T-helper 17 cell (primary cell): ENCODE results near the gene FGFR3. TPM values are rescaled to one million over a fixed set of nuclear protein-coding genes. Genes with fewer than 3 reads are reported as not detected.

ENCODE experiments used
- ATAC-seq: fragments of 150-1000 bp; cut with Tn5 transposase; 2 replicates; pipeline ENCODE4 v1.10.0; 2021; ENCODE audit warnings: mild to moderate bottlenecking, moderate library complexity
- DNase-seq, 3 donors: peaks; one replicate each; pipeline versions ENCODE4 v3.0.0 to v3.0.0-alpha.2; 2020 to 2021
- H3K9me3 ChIP-seq: one replicate; pipeline ENCODE4 v1.7.0; 2013; ENCODE audit warnings: low read length, mild to moderate bottlenecking; ENCODE audit not compliant: control insufficient read depth, poor library complexity, severe bottlenecking
- H3K27ac Mint-ChIP-seq: one replicate; pipeline ENCODE4 v1.8.0; 2022; ENCODE audit warnings: mild to moderate bottlenecking, moderate library complexity, mixed read lengths
- H3K27me3 Mint-ChIP-seq: one replicate; pipeline ENCODE4 v1.8.0; 2022; ENCODE audit warnings: mixed read lengths
- H3K36me3 Mint-ChIP-seq: one replicate; pipeline ENCODE4 v1.8.0; 2022; ENCODE audit warnings: low read depth, mixed read lengths
- H3K4me1 Mint-ChIP-seq: one replicate; pipeline ENCODE4 v1.8.0; 2022; ENCODE audit warnings: mild to moderate bottlenecking, mixed read lengths
- H3K4me3 Mint-ChIP-seq: one replicate; pipeline ENCODE4 v1.8.0; 2022; ENCODE audit warnings: mild to moderate bottlenecking, moderate library complexity, mixed read lengths
- total RNA-seq, 4 donors: library from RNA in 2 of 4; stranded (reverse) in 2 of 4; gene quantifications; one replicate each; pipeline ENCODE4 v1.2.3 and lab custom pipeline; 2022 to 2026

FGFR3 gene
- total RNA-seq, result under 1 TPM in 1 of 2 donors, not detected in 1; 0.12 TPM
- 0.45 to 0.81 reads per million in 2 donors for total RNA-seq (lab: John Stamatoyannopoulos, UW)

GRCh38 chr4:1792832-1793495, at the start of gene FGFR3:
TSS of gene FGFR3 (plus strand) at chr4:1793293. CDS start at chr4:1793935, 642 bp downstream.
- Mint-ChIP-seq H3K36me3 (no peaks in the 10 kb centered on the region), H3K4me1 (peaks cover 2% of the 10 kb centered on the region), H3K27ac (no peak within 1 kb of the TSS), H3K27me3 (peaks cover 9% of the 10 kb centered on the region), H3K4me3 (peak within 1 kb of the TSS; percentile 52)
- no peaks in the 10 kb centered on the region for H3K9me3 ChIP-seq
- ATAC-seq, result peak; percentile 87
- DNase-seq, result peak; percentile 24 to 48 (median 43)

- Mint-ChIP-seq H3K27me3 (no peaks in the 10 kb centered on the region), H3K4me1 (no peaks in the 10 kb centered on the region), H3K4me3 (peak overlapping the region; percentile 64), H3K27ac (peak overlapping the region; percentile 56), H3K36me3 (peaks cover 2% of the 10 kb centered on the region)
- DNase-seq (no peak), ATAC-seq (no peak)
- peaks cover under 1% of the 10 kb centered on the region for H3K9me3 ChIP-seq
These were observed 49.5 kb upstream of the FGFR3 start for GRCh38 chr4:1743551-1743950.

GRCh38 chr4:1743975-1744374, 49.1 kb upstream of the FGFR3 start:
- ATAC-seq, result no peak

GRCh38 chr4:1744552-1744951, 48.5 kb upstream of the FGFR3 start:
- no peak for DNase-seq
- Mint-ChIP-seq H3K4me1 (no peaks in the 10 kb centered on the region), H3K4me3 (no peak overlapping the region), H3K36me3 (peaks cover 2% of the 10 kb centered on the region), H3K27me3 (no peaks in the 10 kb centered on the region), H3K27ac (no peak overlapping the region)
- no peak for ATAC-seq
- no peaks in the 10 kb centered on the region for H3K9me3 ChIP-seq

More at GRCh38 chr4:1743975-1744374, 49.1 kb upstream of the FGFR3 start:
- Mint-ChIP-seq H3K4me1 (no peaks in the 10 kb centered on the region), H3K4me3 (no peak overlapping the region), H3K27me3 (no peaks in the 10 kb centered on the region), H3K36me3 (peaks cover 2% of the 10 kb centered on the region), H3K27ac (no peak overlapping the region)
- no peak for DNase-seq
- H3K9me3 ChIP-seq, result no peaks in the 10 kb centered on the region

GRCh38 chr4:1745165-1745564, 47.9 kb upstream of the FGFR3 start:
- H3K9me3 ChIP-seq, result no peaks in the 10 kb centered on the region
- H3K36me3 Mint-ChIP-seq, result peaks cover 2% of the 10 kb centered on the region
- H3K4me3 Mint-ChIP-seq, result no peak overlapping the region
- no peaks in the 10 kb centered on the region for H3K27me3 Mint-ChIP-seq
- no peaks in the 10 kb centered on the region for H3K4me1 Mint-ChIP-seq
- no peak overlapping the region for H3K27ac Mint-ChIP-seq
- ATAC-seq (no peak), DNase-seq (no peak)

- no peak overlapping the region for H3K27ac Mint-ChIP-seq
- no peak for DNase-seq
- no peak overlapping the region for H3K4me3 Mint-ChIP-seq
- no peaks in the 10 kb centered on the region for H3K27me3 Mint-ChIP-seq
- ATAC-seq, result no peak
- no peaks in the 10 kb centered on the region for H3K9me3 ChIP-seq
- no peaks in the 10 kb centered on the region for H3K4me1 Mint-ChIP-seq
- H3K36me3 Mint-ChIP-seq, result peaks cover 2% of the 10 kb centered on the region
These were observed 47.4 kb upstream of the FGFR3 start for GRCh38 chr4:1745697-1746096.

- H3K4me3 Mint-ChIP-seq, result no peak overlapping the region
- peak; percentile 59 to 73 (median 66) for DNase-seq
- H3K27me3 Mint-ChIP-seq, result no peaks in the 10 kb centered on the region
- no peaks in the 10 kb centered on the region for H3K36me3 Mint-ChIP-seq
- no peaks in the 10 kb centered on the region for H3K9me3 ChIP-seq
- H3K27ac Mint-ChIP-seq, result no peak overlapping the region
- H3K4me1 Mint-ChIP-seq, result no peaks in the 10 kb centered on the region
- peak; percentile 73 for ATAC-seq
These were observed 46.8 kb upstream of the FGFR3 start for GRCh38 chr4:1746265-1746691.

GRCh38 chr4:1746919-1747602, 46.0 kb upstream of the FGFR3 start:
- Mint-ChIP-seq H3K4me1 (no peaks in the 10 kb centered on the region), H3K27me3 (no peaks in the 10 kb centered on the region), H3K4me3 (peak overlapping the region; percentile 7), H3K27ac (no peak overlapping the region), H3K36me3 (no peaks in the 10 kb centered on the region)
- DNase-seq (no peak), ATAC-seq (no peak)
- H3K9me3 ChIP-seq, result no peaks in the 10 kb centered on the region

- ATAC-seq (no peak), DNase-seq (no peak)
- Mint-ChIP-seq H3K36me3 (no peaks in the 10 kb centered on the region), H3K4me1 (no peaks in the 10 kb centered on the region), H3K27ac (no peak overlapping the region), H3K27me3 (no peaks in the 10 kb centered on the region), H3K4me3 (peak overlapping the region; percentile 7)
- H3K9me3 ChIP-seq, result no peaks in the 10 kb centered on the region
These were observed 45.5 kb upstream of the FGFR3 start for GRCh38 chr4:1747603-1747967.

GRCh38 chr4:1748465-1748995, 44.6 kb upstream of the FGFR3 start:
- DNase-seq (peak; percentile 68 to 78 (median 75)), ATAC-seq (peak; percentile 65)
- no peak overlapping the region for H3K27ac Mint-ChIP-seq
- H3K27me3 Mint-ChIP-seq, result no peaks in the 10 kb centered on the region
- H3K4me3 Mint-ChIP-seq, result no peak overlapping the region
- H3K9me3 ChIP-seq, result no peaks in the 10 kb centered on the region
- H3K4me1 Mint-ChIP-seq, result no peaks in the 10 kb centered on the region
- no peaks in the 10 kb centered on the region for H3K36me3 Mint-ChIP-seq

- Mint-ChIP-seq H3K4me3 (no peak overlapping the region), H3K36me3 (no peaks in the 10 kb centered on the region), H3K4me1 (no peaks in the 10 kb centered on the region), H3K27me3 (no peaks in the 10 kb centered on the region), H3K27ac (no peak overlapping the region)
- no peak for ATAC-seq
- DNase-seq, result no peak
- H3K9me3 ChIP-seq, result no peaks in the 10 kb centered on the region
These were observed 43.7 kb upstream of the FGFR3 start for GRCh38 chr4:1749370-1749769.

- H3K4me1 Mint-ChIP-seq, result no peaks in the 10 kb centered on the region
- H3K27ac Mint-ChIP-seq, result no peak overlapping the region
These were observed 43.3 kb upstream of the FGFR3 start for GRCh38 chr4:1749826-1750225.

GRCh38 chr4:1750381-1751154, 42.5 kb upstream of the FGFR3 start:
- no peak for DNase-seq
- Mint-ChIP-seq H3K27me3 (no peaks in the 10 kb centered on the region), H3K4me1 (no peaks in the 10 kb centered on the region), H3K36me3 (no peaks in the 10 kb centered on the region), H3K4me3 (peak overlapping the region; percentile 41), H3K27ac (no peak overlapping the region)
- no peaks in the 10 kb centered on the region for H3K9me3 ChIP-seq
- no peak for ATAC-seq

More at GRCh38 chr4:1749826-1750225, 43.3 kb upstream of the FGFR3 start:
- no peak for ATAC-seq
- H3K9me3 ChIP-seq, result no peaks in the 10 kb centered on the region
- DNase-seq, result no peak
- H3K4me3 Mint-ChIP-seq, result no peak overlapping the region
- no peaks in the 10 kb centered on the region for H3K27me3 Mint-ChIP-seq
- no peaks in the 10 kb centered on the region for H3K36me3 Mint-ChIP-seq
